Measurements from ENCODE around the gene DNAJB1. TPM values are rescaled to one million over a fixed set of nuclear protein-coding genes. Genes with fewer than 3 reads are reported as not detected.

The DNAJB1 gene
- total RNA-seq, 4 donors from 2014 or later, result 96.2 to 107 (median 99.6) TPM

DNA sequence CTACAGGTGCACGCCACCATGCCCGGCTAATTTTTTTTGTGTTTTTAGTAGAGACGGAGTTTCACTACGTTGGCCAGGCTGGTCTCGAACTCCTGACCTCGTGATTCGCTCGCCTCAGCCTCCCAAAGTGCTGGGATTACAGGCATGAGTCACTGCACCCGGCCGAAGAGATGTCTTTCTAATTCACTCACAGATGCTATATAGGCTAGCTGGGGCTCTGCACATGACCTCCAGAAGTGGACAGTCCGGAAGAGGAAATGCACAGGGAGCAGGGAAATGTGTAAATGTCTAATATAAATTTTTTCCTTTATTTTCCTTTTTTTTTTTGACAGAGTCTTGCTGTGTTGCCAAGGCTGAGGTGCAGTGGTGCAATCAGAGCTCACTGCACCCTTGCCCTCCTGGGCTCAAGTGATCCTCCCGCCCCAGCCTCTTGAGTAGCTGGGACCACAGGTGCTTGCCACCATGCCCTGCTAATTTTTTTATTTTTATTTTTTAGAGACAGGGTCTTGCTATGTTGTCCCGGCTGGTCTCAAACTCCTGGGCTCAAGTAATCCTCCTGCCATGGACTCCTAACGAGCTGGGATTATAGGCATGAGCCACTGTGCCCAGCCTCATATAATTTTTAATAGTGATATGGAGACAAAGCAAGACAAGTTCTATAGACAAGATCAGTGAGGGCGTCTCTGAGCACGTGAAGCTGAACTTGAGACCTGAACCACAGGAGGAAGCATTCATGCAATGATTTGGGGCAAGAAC is 30.6 kb downstream of the DNAJB1 start:
- no peak for DNase-seq (ENCODE audit: low spot score in 2 of 2)
- intact Hi-C loops (cut with DNase I; ENCODE audit: low total_unique reads), result no loop called here
- H3K4me3 ChIP-seq (ENCODE audit: low read depth, poor library complexity, severe bottlenecking), result no peak overlapping the region
- TF ChIP-seq POLR2A (IDR thresholded peaks at IDR 0.05), result no peak
- TF ChIP-seq, protein P1, sequence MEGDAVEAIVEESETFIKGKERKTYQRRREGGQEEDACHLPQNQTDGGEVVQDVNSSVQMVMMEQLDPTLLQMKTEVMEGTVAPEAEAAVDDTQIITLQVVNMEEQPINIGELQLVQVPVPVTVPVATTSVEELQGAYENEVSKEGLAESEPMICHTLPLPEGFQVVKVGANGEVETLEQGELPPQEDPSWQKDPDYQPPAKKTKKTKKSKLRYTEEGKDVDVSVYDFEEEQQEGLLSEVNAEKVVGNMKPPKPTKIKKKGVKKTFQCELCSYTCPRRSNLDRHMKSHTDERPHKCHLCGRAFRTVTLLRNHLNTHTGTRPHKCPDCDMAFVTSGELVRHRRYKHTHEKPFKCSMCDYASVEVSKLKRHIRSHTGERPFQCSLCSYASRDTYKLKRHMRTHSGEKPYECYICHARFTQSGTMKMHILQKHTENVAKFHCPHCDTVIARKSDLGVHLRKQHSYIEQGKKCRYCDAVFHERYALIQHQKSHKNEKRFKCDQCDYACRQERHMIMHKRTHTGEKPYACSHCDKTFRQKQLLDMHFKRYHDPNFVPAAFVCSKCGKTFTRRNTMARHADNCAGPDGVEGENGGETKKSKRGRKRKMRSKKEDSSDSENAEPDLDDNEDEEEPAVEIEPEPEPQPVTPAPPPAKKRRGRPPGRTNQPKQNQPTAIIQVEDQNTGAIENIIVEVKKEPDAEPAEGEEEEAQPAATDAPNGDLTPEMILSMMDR (IDR thresholded peaks at IDR 0.05), result no peak
- WGBS, 2 donors, result 92% methylated on average over 16 of the region's 16 CpGs

DNA sequence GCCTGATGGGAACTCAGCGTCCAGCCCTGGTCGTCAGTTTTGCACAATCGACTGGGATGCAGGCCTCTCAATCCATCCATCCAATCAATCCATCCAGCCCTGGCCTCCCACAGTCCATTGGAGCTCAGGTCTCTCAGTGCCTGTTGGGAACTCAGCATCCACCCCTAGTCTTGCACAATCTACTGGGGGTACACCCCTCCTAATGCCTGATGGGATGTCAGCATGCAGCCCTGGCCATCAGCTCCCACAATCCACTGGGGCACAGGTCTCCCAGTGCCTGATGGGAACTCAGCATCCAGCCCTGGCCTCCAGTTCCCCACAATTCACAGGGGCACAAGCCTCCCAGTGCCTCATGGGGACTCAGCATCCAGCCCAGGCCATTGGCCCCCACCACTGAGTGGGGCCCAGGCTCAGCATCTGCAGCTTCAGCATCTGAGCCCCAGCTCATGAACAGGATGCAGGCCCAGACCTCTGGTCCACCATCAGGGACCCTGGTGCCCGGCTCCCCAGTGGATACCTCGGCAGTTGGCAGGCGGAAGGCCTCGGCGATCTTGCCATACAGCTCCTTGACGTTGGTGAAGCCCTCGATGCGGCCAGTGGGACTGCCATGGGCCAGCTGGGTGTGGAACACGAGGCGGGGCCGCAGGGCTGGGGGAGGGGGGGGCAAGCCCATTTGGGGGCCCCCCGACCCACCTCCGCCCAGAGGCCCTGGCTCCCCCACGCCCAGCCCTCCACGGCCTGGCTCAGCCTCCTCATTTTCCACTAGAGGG is 35.8 kb downstream of the DNAJB1 start:
- DNase-seq (ENCODE audit: low spot score in 2 of 2), result no peak
- WGBS, 2 donors, result 89 to 91% methylated on average over 3 to 18 of the region's 18 CpGs
- no peak overlapping the region for H3K4me3 ChIP-seq (ENCODE audit: low read depth, poor library complexity, severe bottlenecking)
- intact Hi-C loops (cut with DNase I; ENCODE audit: low total_unique reads), result no loop called here
- TF ChIP-seq POLR2A (IDR thresholded peaks at IDR 0.05), result no peak
- TF ChIP-seq, protein P1 (IDR thresholded peaks at IDR 0.05), result no peak

DNA sequence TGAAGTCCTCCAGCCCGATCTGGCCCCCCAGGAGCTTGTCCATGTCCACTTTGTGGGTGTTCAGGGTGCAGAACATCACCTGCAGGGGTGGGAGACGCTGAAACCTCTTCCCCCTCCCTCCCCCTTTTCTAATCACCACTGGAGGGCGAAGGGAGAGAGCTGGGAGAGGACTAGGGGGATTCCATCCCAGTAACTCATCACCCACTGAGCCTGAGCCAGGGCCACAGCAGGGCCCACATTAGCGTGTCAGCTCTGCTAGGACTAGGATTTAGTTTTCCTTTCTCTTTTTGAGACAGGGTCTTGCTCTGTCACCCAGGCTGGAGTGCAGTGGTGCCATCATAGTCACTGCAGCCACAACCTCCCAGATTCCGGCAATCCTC is 37.5 kb downstream of the DNAJB1 start:
- DNase-seq (ENCODE audit: low spot score in 2 of 2), result no peak
- intact Hi-C loops (cut with DNase I; ENCODE audit: low total_unique reads), result no loop called here
- TF ChIP-seq, protein P1 (IDR thresholded peaks at IDR 0.05), result no peak
- TF ChIP-seq POLR2A (IDR thresholded peaks at IDR 0.05), result no peak
- no peak overlapping the region for H3K4me3 ChIP-seq (ENCODE audit: low read depth, poor library complexity, severe bottlenecking)
- WGBS, 2 donors, result 88 to 94% methylated on average over 5 of the region's 5 CpGs

DNA sequence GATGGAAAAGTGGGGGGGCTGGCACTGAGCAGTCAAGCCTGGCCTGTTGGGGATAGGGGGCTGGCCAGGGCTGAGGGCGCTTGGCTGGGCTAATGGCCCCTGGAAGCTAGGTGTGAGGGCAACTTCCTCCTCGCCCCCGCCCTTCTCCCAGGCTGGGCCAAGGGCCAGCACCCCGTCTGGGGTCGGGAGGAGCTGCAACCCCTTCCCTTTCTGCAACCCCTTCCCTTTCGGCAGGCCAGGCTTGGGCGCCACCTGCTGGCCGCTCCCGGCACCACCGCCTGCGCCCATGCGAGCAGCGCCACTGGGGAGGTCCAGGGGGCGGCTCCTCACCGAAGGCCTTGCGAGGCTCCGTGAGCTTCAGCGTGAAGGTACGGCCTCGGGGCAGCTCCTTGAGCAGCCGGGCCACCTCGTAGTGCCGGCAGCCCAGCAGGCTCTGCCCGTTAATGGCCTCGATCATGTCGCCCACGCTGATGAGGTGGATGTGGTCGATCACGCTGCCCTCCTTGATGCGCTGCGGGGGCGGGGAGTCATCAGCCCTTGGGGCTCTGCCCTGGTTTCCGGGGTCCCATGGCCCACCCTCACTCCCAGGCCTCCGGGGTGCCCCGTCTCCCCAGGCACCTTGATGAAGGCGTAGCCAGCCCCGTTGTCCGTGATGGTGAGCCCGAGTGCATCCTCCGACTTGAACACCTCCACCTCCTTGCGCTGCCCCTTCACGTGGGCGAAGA is 38.1 kb downstream of the DNAJB1 start:
- 78 to 91% methylated on average over 23 to 30 of the region's 43 CpGs for WGBS, 2 donors
- intact Hi-C loops (cut with DNase I; ENCODE audit: low total_unique reads), result no loop called here
- H3K4me3 ChIP-seq (ENCODE audit: low read depth, poor library complexity, severe bottlenecking), result no peak overlapping the region
- no peak for DNase-seq (ENCODE audit: low spot score in 2 of 2)
- TF ChIP-seq, protein P1 (IDR thresholded peaks at IDR 0.05), result no peak

DNA sequence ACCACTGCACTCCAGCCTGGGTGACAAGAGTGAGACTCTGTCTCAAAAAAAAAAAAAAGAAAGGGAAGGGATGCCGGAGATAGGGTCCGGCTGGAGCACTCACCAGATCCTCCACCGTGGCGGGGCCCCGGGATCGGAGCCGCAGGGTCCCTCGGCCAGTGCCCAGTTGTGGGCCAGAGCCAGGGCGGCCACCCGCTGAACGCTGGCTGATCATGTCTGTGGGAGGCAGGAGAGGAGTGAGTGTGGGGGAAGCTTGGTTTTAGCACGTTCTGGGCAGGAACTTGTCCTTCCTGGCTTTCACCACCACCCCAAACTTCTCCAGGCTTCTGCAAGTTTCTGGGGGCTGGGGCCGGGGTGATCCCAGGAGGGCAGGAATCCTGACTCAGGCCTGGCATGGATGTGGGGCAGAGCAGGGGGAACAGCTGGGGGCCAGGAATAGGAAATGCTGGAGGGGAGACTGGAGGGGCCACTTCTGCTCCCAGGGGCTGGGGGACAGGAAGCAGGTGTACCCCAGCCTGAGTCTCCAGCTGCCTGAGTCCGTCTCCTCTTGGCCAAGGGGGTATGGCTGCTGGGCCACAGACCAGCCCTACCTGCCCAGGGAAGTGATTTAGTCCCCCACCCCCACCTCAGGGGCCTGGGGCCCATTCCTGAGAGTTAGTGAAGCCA is 38.8 kb downstream of the DNAJB1 start:
- WGBS, 2 donors, result 86 to 93% methylated on average over 14 of the region's 14 CpGs
- DNase-seq (ENCODE audit: low spot score in 2 of 2), result no peak
- no peak overlapping the region for H3K4me3 ChIP-seq (ENCODE audit: low read depth, poor library complexity, severe bottlenecking)
- TF ChIP-seq, protein P1 (IDR thresholded peaks at IDR 0.05), result no peak
- no peak for TF ChIP-seq POLR2A (IDR thresholded peaks at IDR 0.05)
- intact Hi-C loops (cut with DNase I; ENCODE audit: low total_unique reads), result no loop called here
